B cell (primary cell): ENCODE results near the gene ZFR2. TPM values are rescaled to one million over a fixed set of nuclear protein-coding genes. Genes with fewer than 3 reads are reported as not detected.

ENCODE experiments used
- ATAC-seq: fragments of 200-7000 bp; cut with Tn5 transposase; one replicate; pipeline ENCODE4 v1.10.0; 2021; ENCODE audit warnings: low read depth, mild to moderate bottlenecking, moderate number of reproducible peaks, moderate library complexity
- CTCF ChIA-PET: fragments of 350-600 bp; sonication (Branson Sonifier 250); formaldehyde crosslinking; loops from one replicate; lab custom pipeline; 2021; ENCODE audit warnings: antibody characterized with exemption, inconsistent platforms; lab: Charles Lee
- POLR2A ChIA-PET: fragments of 350-600 bp; sonication (Branson Sonifier 250); formaldehyde crosslinking; loops from one replicate; lab custom pipeline; 2021; ENCODE audit warnings: antibody characterized with exemption; lab: Charles Lee
- DNase-seq: peaks from one replicate; pipeline ENCODE4 v3.0.0; 2013
- H2AFZ ChIP-seq: 2 replicates; pipeline ENCODE4 v1.6.1; 2012; ENCODE audit warnings: mild to moderate bottlenecking, low read depth, low read length; ENCODE audit not compliant: insufficient read depth, poor library complexity, severe bottlenecking
- H3K27ac ChIP-seq, 2 donors: 1 replicate in 1 of 2; 2 replicates in 1 of 2; pipeline ENCODE4 v1.5.1; 2012 to 2013; ENCODE audit warnings: low read length in 2 of 2, mild to moderate bottlenecking in 2 of 2, moderate library complexity in 1 of 2
- H3K27me3 ChIP-seq, 4 experiments: fragments of 200-600 bp in 1 of 4; sonication (generic) in 1 of 4; replicated peaks in 1 of 4; 1 replicate in 2 of 4; 2 replicates in 2 of 4; pipeline versions ENCODE4 v1.6.1 to v1.7.0; 2013 to 2016; ENCODE audit warnings: low read length in 3 of 4, mild to moderate bottlenecking in 2 of 4, mixed read lengths in 1 of 4, moderate library complexity in 1 of 4; ENCODE audit not compliant: insufficient read depth in 4 of 4, control insufficient read depth in 3 of 4; ENCODE audit errors: control extremely low read depth in 1 of 4
- H3K36me3 ChIP-seq, 2 experiments: replicated peaks in 1 of 2; 1 replicate in 1 of 2; 2 replicates in 1 of 2; pipeline versions ENCODE4 v1.6.1 to v1.7.1; 2013; ENCODE audit warnings: low read length in 1 of 2; ENCODE audit not compliant: insufficient read depth in 2 of 2, control insufficient read depth in 1 of 2; ENCODE audit errors: control extremely low read depth in 1 of 2, extremely low read depth in 1 of 2
- H3K4me1 ChIP-seq, 2 donors: fragments of 200-600 bp in 1 of 2; sonication (generic) in 1 of 2; 1 replicate in 1 of 2; 2 replicates in 1 of 2; pipeline versions ENCODE4 v1.5.1 to v1.6.1; 2013 to 2017; ENCODE audit warnings: low read length in 2 of 2; ENCODE audit not compliant: control insufficient read depth in 2 of 2, insufficient read depth in 2 of 2
- H3K4me2 ChIP-seq: replicated peaks from 2 replicates; pipeline ENCODE3; 2012; ENCODE audit warnings: mild to moderate bottlenecking, low read depth, low read length; ENCODE audit not compliant: poor library complexity, severe bottlenecking
- H3K4me3 ChIP-seq, 5 experiments: fragments of 200-600 bp in 1 of 5; sonication (generic) in 1 of 5; 1 replicate in 3 of 5; 2 replicates in 2 of 5; pipeline versions ENCODE4 v1.5.1 to v1.7.0; 2011 to 2016; ENCODE audit warnings: low read length in 4 of 5, mild to moderate bottlenecking in 4 of 5, low read depth in 2 of 5, control low read depth in 1 of 5, moderate library complexity in 1 of 5; ENCODE audit not compliant: insufficient read depth in 1 of 5; ENCODE audit errors: control extremely low read depth in 1 of 5, extremely low read depth in 1 of 5
- H3K79me2 ChIP-seq: fragments of 200-600 bp; sonication (generic); one replicate; pipeline ENCODE4 v1.6.0; 2016; ENCODE audit warnings: low read length; ENCODE audit not compliant: control insufficient read depth, insufficient read depth
- H3K9ac ChIP-seq: fragments of 200-600 bp; sonication (generic); 2 replicates; pipeline ENCODE4 v1.6.1; 2017; ENCODE audit warnings: mild to moderate bottlenecking, low read length, moderate library complexity
- H3K9me3 ChIP-seq, 3 donors: one replicate each; pipeline versions ENCODE4 v1.6.1 to v1.7.1; 2013; ENCODE audit warnings: low read length in 2 of 3; ENCODE audit not compliant: control insufficient read depth in 2 of 3, insufficient read depth in 1 of 3; ENCODE audit errors: control extremely low read depth in 1 of 3
- H4K20me1 ChIP-seq: 2 replicates; pipeline ENCODE4 v1.6.0; 2012; ENCODE audit warnings: mild to moderate bottlenecking, low read length; ENCODE audit not compliant: insufficient read depth, control insufficient read depth, poor library complexity, severe bottlenecking
- H3K27ac Mint-ChIP-seq: one replicate; pipeline ENCODE4 v1.8.0; 2021; ENCODE audit warnings: mixed read lengths
- H3K27me3 Mint-ChIP-seq: one replicate; pipeline ENCODE4 v1.8.0; 2021; ENCODE audit warnings: mixed read lengths
- H3K4me1 Mint-ChIP-seq: one replicate; pipeline ENCODE4 v1.8.0; 2021; ENCODE audit warnings: mixed read lengths
- H3K4me3 Mint-ChIP-seq: one replicate; pipeline ENCODE4 v1.8.0; 2021; ENCODE audit warnings: mixed read lengths
- H3K9me3 Mint-ChIP-seq: one replicate; pipeline ENCODE4 v1.8.0; 2022; ENCODE audit warnings: mixed read lengths; ENCODE audit not compliant: insufficient read depth
- CTCF ChIP-seq: fragments of 200-600 bp; IDR thresholded peaks from one replicate; pipeline ENCODE4 v1.8.0; 2022; ENCODE audit warnings: antibody characterized with exemption, mild to moderate bottlenecking
- EZH2 ChIP-seq: IDR thresholded peaks from 2 replicates; pipeline ENCODE4 v1.6.1; 2012; ENCODE audit warnings: borderline replicate concordance, low read depth, mild to moderate bottlenecking, moderate library complexity, low read length; ENCODE audit not compliant: insufficient read depth, poor library complexity, severe bottlenecking
- WGBS: methylation state at CpG from one replicate; pipeline ENCODE4 v1.1.5; 2013; ENCODE audit warnings: missing lambda C conversion rate; ENCODE audit not compliant: insufficient coverage; 5-methylcytosine and 5-hydroxymethylcytosine counted together
- intact Hi-C: fragments of 100-400 bp; cut with micrococcal nuclease; formaldehyde crosslinking; loops from one replicate; pipeline ENCODE4 v1.10.0; 2022
- polyA plus RNA-seq: library from polyadenylated mRNA; depleted of rRNA; stranded (reverse); fragments of >200 nt; gene quantifications from 2 replicates; pipeline ENCODE4 v1.2.3, GENCODE V29; 2012
- total RNA-seq, 2 donors: library from RNA; stranded (reverse); fragments of 120-200 nt in 1 of 2; gene quantifications; 1 replicate in 1 of 2; 2 replicates in 1 of 2; pipeline versions ENCODE4 v1.2.3 to v1.2.4, GENCODE V29; 2013 to 2022

Gene ZFR2
- total and polyA plus RNA-seq, 2 donors (not counting 1 experiment from before 2014, with no cell fraction given) = 0.36 to 0.39 TPM

GRCh38 chr19:3790941-3791340 lies 77.9 kb downstream of the ZFR2 start:
- ChIA-PET POLR2A (no interaction called here), CTCF (interaction anchor here (1.1 kb wide), 1 partner anchor 27 kb away, joined by 3 read pairs; no protein-coding TSS in a partner anchor)
- ATAC-seq (no peak), DNase-seq (no peak)
- Mint-ChIP-seq H3K9me3 (no peaks in the 10 kb centered on the region), H3K27me3 (peaks cover 3% of the 10 kb centered on the region), H3K4me3 (no peak overlapping the region), H3K4me1 (peaks cover 8% of the 10 kb centered on the region), H3K27ac (no peak overlapping the region)
- no peaks in the 10 kb centered on the region for H3K36me3 ChIP-seq
- TF ChIP-seq EZH2 (no peak), CTCF (no peak)
- WGBS = 100% methylated on average over 3 of the region's 7 CpGs
- no peaks in the 10 kb centered on the region for H3K79me2 ChIP-seq
- no peak overlapping the region for H3K27ac ChIP-seq
- no peak overlapping the region for H3K4me3 ChIP-seq
- peaks cover 0 to 21% (median 6%) of the 10 kb centered on the region in 3 donors for H3K9me3 ChIP-seq
- H3K27me3 ChIP-seq = peaks cover 0 to 2% (median 0%) of the 10 kb centered on the region in 4 experiments
- H4K20me1 ChIP-seq = no peaks in the 10 kb centered on the region
- intact Hi-C loops = no loop called here
- no peak overlapping the region for H3K9ac ChIP-seq
- H3K4me2 ChIP-seq = no peak overlapping the region
- H2AFZ ChIP-seq = no peak overlapping the region
- no peaks in the 10 kb centered on the region for H3K4me1 ChIP-seq

- Histone ChIP-seq H2AFZ (no peak overlapping the region), H3K27ac (no peak overlapping the region), H3K36me3 (no peaks in the 10 kb centered on the region), H3K27me3 (peaks cover 0 to 3% (median 0%) of the 10 kb centered on the region in 4 experiments), H3K4me3 (no peak overlapping the region), H3K79me2 (no peaks in the 10 kb centered on the region), H3K9me3 (peaks cover 0 to 17% (median 6%) of the 10 kb centered on the region in 3 donors), H3K4me2 (no peak overlapping the region), H4K20me1 (no peaks in the 10 kb centered on the region), H3K4me1 (peaks cover 3 to 4% of the 10 kb centered on the region in 2 donors), H3K9ac (no peak overlapping the region)
- ChIA-PET POLR2A (no interaction called here), CTCF (interaction anchor here (0.7 to 1.5 kb wide), 3 partner anchors 28 to 1607 kb away, joined by 3 to 4 read pairs (median 3); no protein-coding TSS in a partner anchor)
- intact Hi-C loops = no loop called here
- TF ChIP-seq EZH2 (no peak), CTCF (no peak)
- Mint-ChIP-seq H3K4me1 (peaks cover 11% of the 10 kb centered on the region), H3K4me3 (no peak overlapping the region), H3K27ac (no peak overlapping the region), H3K9me3 (no peaks in the 10 kb centered on the region), H3K27me3 (peaks cover 3% of the 10 kb centered on the region)
- WGBS = 86% methylated on average over 6 of the region's 6 CpGs
- ATAC-seq (no peak), DNase-seq (no peak)
Measured at GRCh38 chr19:3790209-3790734, 78.6 kb downstream of the ZFR2 start.
